Raji (cell line): ENCODE measurements around the gene TTC28.

Experiments
- POLR2A ChIP-seq: IDR thresholded peaks from 2 replicates; pipeline ENCODE4 v1.6.1; 2011; ENCODE audit warnings: low read depth, low read length, control low read depth; ENCODE audit not compliant: insufficient read depth

Gene TTC28

DNA sequence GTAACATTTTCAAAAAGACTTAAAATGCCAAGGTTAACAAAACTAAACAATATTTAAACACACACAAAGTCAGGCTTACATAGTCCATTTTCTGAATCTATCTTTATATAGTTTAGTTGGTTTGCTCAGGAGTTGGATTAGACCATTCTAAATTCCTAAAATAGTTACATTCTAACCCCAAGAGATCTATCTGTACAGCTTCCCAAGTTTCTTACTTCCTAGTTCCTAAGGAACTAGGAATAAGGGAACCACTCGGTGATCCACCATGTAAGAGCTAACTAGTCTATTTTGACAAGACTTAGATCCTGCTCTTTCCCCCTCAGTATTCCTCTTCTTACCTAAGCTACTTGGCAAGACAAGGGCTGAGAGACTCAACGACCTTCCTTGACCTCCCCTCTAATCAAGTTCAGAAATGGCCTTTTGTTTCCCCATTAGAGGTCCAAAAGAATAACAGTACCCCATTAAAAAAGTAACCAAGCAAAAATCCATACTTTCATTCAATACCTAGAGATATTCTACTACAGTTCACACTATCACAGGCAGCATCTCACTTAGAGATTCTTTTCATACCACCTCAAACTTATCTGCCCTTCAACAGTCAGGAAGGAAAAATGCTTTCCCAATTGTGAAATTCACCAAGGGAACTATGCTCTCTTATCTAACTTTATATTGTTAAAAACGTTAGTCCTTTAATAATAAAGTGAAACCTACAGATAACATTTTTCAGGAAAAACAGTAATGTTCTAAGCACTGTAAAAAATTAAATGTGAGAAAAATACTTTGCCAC is 253.1 kb downstream of the TTC28 start:
- TF ChIP-seq POLR2A, result no peak

DNA sequence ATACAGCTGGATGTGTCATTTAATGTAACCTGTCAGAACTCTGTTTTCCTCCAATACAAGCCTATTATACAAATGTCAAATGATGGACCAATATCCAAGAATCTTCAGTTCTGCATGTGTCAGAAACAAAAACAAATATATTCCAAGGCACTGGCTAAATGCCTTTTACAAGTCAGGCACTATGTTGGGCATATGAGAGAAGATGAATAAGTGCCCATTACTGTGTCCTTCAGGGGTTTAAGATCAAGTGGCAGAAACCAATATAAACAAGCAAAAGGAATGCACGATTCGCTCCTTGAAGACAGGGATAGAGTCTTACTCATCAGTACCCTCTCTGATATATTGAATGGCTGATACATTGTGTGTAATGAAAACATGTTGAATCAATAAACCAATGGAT is 254.4 kb downstream of the TTC28 start:
- no peak for TF ChIP-seq POLR2A

DNA sequence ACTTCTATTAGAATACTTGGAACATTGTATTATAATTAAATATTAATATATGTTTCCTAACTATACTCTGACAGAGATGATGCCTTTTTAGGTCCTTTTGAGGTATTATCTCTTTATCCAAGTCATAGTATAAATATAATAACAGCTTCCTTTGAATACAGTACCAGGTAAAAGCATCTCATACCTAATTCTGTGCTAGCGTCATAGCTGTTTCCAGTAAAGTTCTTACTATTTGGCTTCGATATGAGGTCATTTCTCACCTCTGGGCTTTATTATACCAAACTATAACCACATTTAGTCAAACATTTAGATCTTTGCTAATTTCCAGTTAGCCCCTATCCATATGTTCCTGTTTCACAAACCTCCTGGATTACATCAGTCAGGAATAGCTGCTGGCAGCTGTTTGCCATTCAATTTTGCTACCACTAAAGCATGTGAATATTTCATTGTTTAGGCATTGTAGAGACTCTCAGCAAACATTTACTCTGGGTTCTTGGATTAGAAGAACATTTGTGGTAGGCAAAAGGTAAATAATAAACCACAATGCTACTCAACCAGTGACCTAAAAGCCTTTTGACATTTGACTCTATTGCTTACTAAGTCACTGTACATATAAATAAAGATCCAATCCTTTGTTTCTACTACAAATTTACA is 255.1 kb downstream of the TTC28 start:
- no peak for TF ChIP-seq POLR2A

DNA sequence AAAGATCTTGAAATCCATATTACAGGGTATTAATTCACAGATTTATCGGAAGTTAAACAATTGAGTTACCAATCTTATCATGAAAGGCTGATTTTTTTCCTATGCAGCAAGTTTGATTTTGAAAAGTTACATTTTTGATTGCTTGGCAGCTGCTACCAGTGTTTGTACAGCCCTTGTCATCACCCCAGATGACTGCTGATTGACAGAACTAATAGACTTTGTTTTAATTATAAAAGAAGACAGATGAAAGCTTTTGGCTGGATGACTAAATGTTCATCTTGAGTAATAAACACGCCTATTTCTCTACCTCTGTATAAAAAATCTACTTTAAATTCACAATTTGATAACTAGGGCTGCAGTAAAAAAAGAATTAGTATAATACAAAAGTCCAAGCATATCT is 259.7 kb downstream of the TTC28 start:
- no peak for TF ChIP-seq POLR2A

DNA sequence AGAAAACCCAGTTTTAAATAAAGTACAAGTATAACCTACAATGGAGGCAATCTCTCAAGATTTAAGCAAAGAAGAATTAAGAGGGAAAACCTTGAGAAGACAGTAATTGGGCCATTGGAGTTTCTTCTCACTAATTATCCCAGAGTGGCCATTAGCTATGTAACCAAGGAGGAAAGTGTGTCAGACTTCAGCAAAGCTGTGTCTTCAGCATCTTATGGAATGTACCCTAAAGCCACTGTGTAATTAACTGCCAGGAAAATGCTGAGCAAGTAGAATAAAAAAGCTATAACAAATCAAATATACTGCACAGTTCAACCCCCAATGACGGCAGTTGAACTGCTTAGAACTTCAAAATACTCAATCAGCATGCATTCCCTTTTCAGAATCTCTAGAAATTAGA is 261.6 kb downstream of the TTC28 start:
- TF ChIP-seq POLR2A, result no peak

DNA sequence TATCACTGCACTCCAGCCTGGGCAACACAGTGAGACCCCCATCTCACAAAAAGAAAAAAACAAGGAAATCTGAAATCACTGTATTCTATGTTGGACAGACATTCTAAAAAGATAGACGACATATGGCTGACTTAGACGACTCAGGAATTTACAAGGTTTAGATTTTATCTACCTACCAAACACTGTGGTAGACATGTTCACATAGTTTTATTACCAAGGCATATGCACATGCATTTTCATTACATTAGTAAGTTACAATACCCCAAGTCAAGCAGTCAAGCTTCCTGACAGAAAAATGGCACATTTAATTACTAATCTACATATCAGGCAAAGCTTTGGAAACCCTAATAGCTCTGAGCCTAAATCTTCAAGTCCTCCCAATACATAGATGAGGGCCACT is 262.2 kb downstream of the TTC28 start:
- TF ChIP-seq POLR2A, result no peak

DNA sequence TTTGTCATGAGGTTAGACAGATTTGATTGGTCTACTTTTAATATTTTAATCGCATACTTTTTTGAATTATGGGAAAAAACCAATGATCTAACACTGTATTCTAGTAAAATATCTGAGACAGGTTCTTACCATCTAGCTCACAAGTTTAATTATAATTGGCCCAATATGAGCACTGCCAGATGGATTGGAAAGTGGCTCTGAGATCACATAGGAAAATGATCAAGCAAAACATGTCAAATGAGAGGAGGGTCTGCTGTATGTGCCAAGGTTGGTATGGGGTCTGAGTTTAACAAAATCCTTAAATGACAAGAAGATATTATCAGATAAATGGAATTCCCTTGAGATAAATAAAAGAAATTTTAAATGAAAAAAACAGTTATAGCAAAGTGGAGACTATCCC is 264.7 kb downstream of the TTC28 start:
- TF ChIP-seq POLR2A, result no peak

DNA sequence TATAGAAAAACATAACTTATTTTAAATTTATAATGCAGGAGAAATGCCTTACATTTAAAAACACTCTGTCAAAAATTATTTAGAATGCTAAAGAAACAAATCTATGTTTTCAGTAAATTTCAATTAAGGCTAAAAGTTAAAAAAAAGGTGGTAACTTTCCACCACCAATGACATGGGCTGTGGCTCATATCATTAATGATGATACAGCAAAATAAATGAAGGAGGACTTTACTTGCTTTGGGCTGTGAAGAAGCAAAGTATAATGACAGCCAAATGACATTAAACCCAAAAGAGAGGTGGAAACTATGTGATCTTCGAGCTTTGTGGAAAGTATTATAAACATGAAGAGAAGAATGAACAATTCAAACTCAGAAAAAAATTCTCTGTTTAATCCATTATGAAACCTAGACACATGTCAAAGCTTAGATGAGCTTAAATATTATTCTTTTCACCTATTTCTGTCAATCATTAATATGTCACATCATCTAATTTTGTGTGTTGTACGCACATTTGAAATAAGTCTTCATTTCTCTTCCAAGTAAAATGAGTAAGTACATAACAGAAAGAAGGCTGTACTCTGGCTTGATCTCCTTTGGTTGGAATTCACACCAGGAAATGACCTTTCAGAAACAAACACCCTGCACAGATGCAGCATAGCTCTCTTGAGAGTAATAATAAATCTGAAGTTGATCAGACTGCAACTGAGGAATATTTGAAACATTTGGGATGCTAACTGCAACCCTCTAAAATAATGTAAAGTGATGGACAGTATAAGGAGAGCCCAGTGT is 265.8 kb downstream of the TTC28 start:
- no peak for TF ChIP-seq POLR2A

DNA sequence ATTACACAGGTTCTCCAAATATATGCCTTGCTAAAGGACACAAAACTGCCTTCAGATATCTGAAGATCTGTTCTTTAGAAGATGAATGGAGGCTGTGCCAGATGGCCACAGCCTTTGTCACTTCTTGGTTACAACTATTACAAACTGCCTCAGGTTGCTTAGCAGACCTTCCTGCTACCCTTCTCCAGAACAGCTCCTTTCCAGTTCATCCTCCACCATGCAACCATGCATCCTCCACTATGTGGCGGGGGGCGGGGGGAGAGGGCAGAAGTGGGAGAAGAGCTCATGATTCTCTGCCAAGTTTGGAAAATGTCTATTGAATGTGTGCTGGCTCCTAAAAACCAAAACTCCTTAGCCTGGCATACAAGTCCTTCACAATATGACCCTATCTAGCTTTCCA is 267.5 kb downstream of the TTC28 start:
- no peak for TF ChIP-seq POLR2A

DNA sequence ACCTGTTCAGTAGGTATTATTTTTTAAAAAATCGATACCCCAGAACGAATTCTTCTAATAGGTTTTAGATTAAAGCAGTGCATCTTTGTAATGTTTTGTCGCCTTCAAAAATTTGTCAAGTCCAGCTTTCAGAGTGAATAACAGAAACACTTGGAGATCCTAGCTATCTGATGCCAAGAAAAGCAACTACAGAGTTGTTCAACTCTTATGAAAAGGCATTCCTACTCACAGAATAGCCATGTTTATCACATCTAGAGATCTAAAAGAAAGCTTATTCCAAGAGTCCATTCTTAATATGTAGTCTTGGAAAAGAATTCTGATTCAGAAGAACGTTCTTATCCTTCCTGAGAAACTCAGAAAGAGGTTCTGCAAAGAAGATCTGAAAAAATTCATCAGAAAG is 268.5 kb downstream of the TTC28 start:
- no peak for TF ChIP-seq POLR2A

DNA sequence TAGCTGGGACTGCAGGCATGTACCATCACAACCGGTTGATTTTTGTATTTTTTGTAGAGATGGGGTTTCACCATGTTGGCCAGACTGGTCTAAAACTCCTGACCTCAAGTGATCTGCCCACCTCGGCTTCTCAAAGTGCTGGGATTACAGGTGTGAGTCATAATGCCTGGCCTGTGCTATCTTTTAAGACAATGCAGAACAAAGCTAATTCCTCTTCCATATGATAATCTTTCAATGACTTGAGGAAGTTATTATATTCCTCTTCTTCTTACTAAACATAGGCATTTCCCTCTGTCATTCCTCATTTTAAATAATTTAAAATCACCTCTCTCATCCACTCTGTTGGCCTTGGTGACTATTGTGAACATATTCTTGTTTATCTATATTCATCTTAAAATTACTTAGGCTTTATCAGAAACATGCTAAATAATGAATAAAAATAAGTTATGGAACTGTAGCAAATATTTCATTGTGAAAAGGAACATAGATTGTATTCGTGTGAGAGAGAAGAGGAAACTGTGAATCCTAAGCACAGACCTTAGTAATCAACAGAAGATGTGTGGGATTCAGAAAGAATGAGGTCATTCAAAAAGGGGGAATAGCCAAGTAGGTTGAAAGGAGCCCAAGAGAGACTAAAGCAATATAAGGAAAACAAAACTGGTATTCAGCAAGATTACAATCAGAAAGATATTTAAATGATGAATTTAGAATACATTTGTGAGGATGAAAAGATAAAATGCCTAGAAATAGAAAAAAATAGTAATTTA is 269.4 kb downstream of the TTC28 start:
- TF ChIP-seq POLR2A, result no peak

DNA sequence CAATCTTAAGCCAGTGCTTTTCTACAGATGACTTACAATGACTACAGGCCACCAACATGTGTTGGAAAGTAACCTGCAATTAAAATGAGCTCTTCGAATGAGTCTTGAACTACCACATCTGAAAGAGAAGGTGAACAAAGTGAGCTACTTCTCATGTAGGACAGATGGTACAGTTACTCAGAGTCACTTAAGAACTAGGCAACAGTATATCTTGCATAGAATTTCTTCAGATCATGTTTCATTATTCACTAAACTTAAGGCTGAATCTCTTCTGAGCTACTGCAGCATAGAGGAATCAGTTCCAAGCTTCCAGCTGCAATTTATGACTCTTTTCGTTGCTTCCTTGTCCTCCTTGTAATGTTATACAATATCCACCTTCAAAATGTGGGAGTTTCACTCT is 270.9 kb downstream of the TTC28 start:
- TF ChIP-seq POLR2A, result no peak

DNA sequence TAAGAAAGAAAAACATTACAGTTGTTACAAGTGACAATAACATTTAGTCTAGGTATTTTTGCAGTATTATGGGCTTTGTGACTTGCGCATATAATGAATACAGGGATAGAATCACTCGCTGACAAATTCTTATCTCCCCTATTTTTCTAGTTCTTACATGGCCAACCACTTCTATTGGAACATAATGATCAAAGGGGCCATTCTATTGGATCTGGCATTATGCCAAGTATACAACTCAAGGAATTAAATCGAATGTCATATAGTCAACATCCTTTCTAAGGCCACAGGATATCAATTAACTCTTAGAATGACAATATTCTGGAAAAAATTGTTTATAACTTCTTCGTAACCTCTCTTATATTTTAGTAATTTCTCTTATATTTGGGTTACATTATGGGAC is 272.0 kb downstream of the TTC28 start:
- no peak for TF ChIP-seq POLR2A

DNA sequence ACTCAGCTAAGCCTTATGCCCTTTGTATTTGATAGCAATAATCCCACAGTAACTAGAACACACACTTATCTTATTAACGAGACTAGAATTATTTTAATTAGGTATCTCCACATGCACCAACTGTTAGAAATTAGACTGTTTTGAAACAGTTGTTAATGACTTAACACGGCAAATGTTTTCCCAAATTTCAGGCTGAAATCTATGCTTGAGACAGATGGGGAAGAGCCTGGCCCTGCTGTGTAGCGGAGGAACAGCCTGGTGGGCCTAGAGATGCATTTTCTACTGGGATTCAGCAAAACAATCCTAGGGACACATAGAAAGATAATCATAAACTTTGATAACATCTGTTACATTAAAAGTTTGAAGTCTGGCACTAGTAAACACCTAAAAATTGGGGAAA is 273.4 kb downstream of the TTC28 start:
- no peak for TF ChIP-seq POLR2A

DNA sequence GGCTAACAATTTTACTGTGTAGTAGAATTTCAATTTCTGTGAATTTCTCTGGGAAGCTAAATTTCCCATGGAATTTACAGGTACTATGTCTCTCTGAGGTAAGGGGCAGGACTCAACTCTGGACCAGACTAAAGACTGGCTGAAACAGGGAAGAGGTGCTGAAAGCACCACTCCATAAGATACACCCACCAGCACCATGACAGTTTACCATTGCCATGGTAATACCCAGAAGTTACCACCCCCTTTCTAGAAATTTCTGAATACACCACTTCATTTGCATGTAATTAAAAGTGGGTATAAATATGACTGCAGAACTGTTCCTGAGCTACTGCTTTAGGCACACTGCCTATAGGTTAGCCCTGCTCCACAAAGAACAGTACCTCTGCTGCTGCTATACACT is 274.1 kb downstream of the TTC28 start:
- TF ChIP-seq POLR2A, result no peak
